Activated naive CD8-positive, alpha-beta T cell treated with anti-CD3 and anti-CD28 coated beads for 36 hours (primary cell): ENCODE measurements around the gene PASK. TPM values are rescaled to one million over a fixed set of nuclear protein-coding genes. Genes with fewer than 3 reads are reported as not detected.

Experiments
- DNase-seq: peaks from one replicate; pipeline ENCODE4 v3.0.0; 2021
- H3K27ac Mint-ChIP-seq: one replicate; pipeline ENCODE4 v1.8.0; 2022; ENCODE audit warnings: mild to moderate bottlenecking, moderate library complexity, mixed read lengths
- H3K27me3 Mint-ChIP-seq: one replicate; pipeline ENCODE4 v1.8.0; 2022; ENCODE audit warnings: mild to moderate bottlenecking, mixed read lengths
- H3K36me3 Mint-ChIP-seq: one replicate; pipeline ENCODE4 v1.8.0; 2021; ENCODE audit warnings: mild to moderate bottlenecking, mixed read lengths
- H3K4me1 Mint-ChIP-seq: one replicate; pipeline ENCODE4 v1.8.0; 2021; ENCODE audit warnings: mixed read lengths
- H3K4me3 Mint-ChIP-seq: one replicate; pipeline ENCODE4 v1.8.0; 2022; ENCODE audit warnings: mild to moderate bottlenecking, moderate library complexity, mixed read lengths
- H3K9me3 Mint-ChIP-seq: one replicate; pipeline ENCODE4 v1.8.0; 2022; ENCODE audit warnings: mixed read lengths
- total RNA-seq, 2 experiments: library from RNA; stranded (reverse); gene quantifications; one replicate each; pipeline ENCODE4 v1.2.3, GENCODE V29; 2021

Gene PASK
- total RNA-seq, 2 experiments from 2014 or later = 68.5 to 76.4 TPM

DNA sequence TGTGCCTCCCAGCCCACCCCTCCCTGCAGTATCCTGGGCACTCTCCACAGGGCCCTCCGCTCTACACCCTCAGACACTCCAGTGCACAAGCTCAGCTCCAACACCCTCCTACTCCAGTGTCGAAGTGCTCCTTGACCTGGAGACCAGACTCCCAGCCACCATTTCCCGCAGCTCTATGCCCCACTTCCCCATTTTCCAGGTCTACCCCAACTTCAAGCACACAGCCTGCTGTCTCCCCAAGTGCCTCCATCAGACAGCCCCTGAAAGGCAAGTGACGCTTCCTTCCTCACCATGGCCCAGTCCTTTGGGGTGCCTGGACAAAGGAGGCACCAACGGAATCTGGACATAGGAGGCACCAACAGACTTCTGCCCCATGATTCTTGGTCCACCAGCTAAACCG lies 7.2 kb downstream of the PASK start:
- no peaks in the 10 kb centered on the region for H3K9me3 Mint-ChIP-seq
- H3K27me3 Mint-ChIP-seq = no peaks in the 10 kb centered on the region
- H3K27ac Mint-ChIP-seq = no peak overlapping the region
- H3K36me3 Mint-ChIP-seq = peaks cover 12% of the 10 kb centered on the region
- H3K4me3 Mint-ChIP-seq = no peak overlapping the region
- DNase-seq = no peak
- H3K4me1 Mint-ChIP-seq = peaks cover 9% of the 10 kb centered on the region

DNA sequence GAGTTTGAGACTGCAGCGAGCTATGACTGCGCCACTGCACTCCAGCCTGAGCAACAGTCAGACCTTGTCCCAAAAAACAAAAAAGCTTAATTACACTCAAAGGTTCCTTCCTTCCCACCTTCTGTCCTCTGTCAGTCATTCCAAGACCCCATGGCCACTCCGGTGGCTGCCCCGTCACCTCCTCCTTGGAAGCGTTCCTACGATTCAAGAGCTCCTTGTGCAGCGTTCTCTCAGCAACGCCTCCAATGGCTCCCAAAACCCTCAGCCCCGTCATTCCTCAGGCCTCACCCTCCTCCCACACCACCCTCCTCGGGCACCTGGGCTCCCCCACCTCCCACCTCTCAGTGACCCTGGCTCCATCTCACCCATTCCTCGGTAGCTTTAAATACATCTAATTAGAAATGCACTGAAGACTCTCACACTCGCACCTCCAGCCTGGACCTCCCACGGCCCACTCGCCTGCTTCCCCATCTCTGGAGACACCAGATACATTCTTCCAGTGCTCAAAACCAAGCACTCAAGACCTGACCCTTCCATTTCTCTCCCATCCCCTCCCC lies 8.0 kb downstream of the PASK start:
- Mint-ChIP-seq H3K36me3 (peaks cover 12% of the 10 kb centered on the region), H3K27ac (no peak overlapping the region)

GRCh38 chr2:241140445-241140840 lies 8.8 kb downstream of the PASK start:
- H3K9me3 Mint-ChIP-seq = no peaks in the 10 kb centered on the region
- no peaks in the 10 kb centered on the region for H3K27me3 Mint-ChIP-seq
- no peak for DNase-seq
- H3K36me3 Mint-ChIP-seq = peaks cover 12% of the 10 kb centered on the region
- no peaks in the 10 kb centered on the region for H3K4me1 Mint-ChIP-seq
- H3K4me3 Mint-ChIP-seq = no peak overlapping the region
- H3K27ac Mint-ChIP-seq = no peak overlapping the region

More for the DNA sequence above, 8.0 kb downstream of the PASK start:
- Mint-ChIP-seq H3K9me3 (no peaks in the 10 kb centered on the region), H3K4me1 (peaks cover 2% of the 10 kb centered on the region), H3K27me3 (no peaks in the 10 kb centered on the region), H3K4me3 (no peak overlapping the region)
- DNase-seq = no peak

- Mint-ChIP-seq H3K4me1 (no peaks in the 10 kb centered on the region), H3K36me3 (peaks cover 12% of the 10 kb centered on the region), H3K27me3 (no peaks in the 10 kb centered on the region), H3K27ac (no peak overlapping the region), H3K9me3 (no peaks in the 10 kb centered on the region), H3K4me3 (no peak overlapping the region)
- no peak for DNase-seq
Observed at GRCh38 chr2:241139531-241140444, 9.5 kb downstream of the PASK start.

GRCh38 chr2:241138471-241138870 lies 10.8 kb downstream of the PASK start:
- H3K27me3 Mint-ChIP-seq = no peaks in the 10 kb centered on the region
- no peaks in the 10 kb centered on the region for H3K4me1 Mint-ChIP-seq
- DNase-seq = no peak
- no peak overlapping the region for H3K4me3 Mint-ChIP-seq
- H3K9me3 Mint-ChIP-seq = no peaks in the 10 kb centered on the region
- peaks cover 11% of the 10 kb centered on the region for H3K36me3 Mint-ChIP-seq
- H3K27ac Mint-ChIP-seq = no peak overlapping the region

DNA sequence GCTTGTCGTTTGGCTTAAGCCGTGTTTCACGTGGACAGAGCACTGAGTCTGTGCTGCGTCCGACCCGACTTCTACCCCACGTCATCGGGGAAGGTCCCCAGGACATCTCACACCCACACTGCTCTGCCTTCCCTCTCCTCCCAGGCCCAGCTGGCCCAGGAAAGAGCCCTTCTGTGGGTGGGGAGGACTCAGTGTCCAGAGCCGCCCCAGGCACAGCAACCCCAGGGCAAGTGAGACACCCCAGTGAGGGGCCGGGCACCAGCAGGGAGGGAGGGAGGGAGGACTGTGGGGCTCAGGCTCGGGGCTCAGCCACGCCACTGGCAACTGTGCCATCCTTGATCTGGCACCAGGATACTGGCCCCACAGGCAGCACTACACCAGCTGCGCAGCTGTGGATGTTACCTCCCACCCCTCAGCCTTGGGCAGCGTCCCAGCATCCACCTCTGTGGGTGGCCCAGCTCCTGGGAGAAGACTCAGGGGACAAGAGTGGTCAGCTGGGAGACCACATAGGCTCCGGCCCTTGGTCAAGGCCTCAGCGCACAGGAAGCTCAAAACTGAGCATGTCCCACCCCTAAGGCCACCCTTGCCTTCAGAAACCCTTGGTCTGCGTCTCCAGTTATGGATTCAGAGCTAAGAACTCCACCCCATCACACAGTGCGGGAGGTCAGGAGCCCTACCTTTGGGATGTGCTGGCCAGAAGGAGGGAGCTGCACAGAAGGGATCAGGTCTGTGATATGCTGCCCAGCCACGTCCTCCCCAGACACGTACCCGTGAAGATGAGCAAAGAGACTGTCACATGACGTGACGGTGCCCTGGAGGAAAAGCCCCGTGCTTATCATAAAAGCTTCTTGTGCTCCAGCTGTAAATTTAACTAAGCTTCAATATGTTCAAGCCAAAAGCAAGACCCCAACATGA lies 11.7 kb downstream of the PASK start:
- no peaks in the 10 kb centered on the region for H3K27me3 Mint-ChIP-seq
- H3K27ac Mint-ChIP-seq = no peak overlapping the region
- no peaks in the 10 kb centered on the region for H3K4me1 Mint-ChIP-seq
- no peak overlapping the region for H3K4me3 Mint-ChIP-seq
- no peaks in the 10 kb centered on the region for H3K9me3 Mint-ChIP-seq
- H3K36me3 Mint-ChIP-seq = peaks cover 16% of the 10 kb centered on the region
- no peak for DNase-seq

- H3K4me1 Mint-ChIP-seq = no peaks in the 10 kb centered on the region
- peaks cover 13% of the 10 kb centered on the region for H3K36me3 Mint-ChIP-seq
- H3K9me3 Mint-ChIP-seq = no peaks in the 10 kb centered on the region
- H3K4me3 Mint-ChIP-seq = no peak overlapping the region
- no peaks in the 10 kb centered on the region for H3K27me3 Mint-ChIP-seq
- no peak for DNase-seq
- no peak overlapping the region for H3K27ac Mint-ChIP-seq
Observed at GRCh38 chr2:241136661-241137260, 12.5 kb downstream of the PASK start.

DNA sequence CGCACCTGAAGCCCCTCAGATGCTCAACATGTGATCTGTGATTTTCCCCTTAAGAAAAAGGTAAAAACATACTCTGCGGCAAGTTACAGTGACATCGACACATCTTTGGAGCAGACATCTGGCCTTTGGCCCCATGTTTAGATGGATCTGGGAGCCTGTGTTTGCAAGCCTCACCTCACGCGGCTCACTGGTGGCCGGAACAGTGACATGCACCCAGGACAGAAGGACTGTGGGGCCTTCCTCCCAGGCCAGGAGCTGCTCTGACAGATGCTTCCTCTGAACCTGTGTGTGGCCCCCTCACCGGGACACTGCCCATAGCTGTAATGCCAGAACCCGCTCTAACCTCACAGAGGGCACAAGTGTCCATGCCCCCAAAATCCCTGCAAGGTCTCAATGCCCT lies 13.1 kb downstream of the PASK start:
- no peaks in the 10 kb centered on the region for H3K9me3 Mint-ChIP-seq
- no peak for DNase-seq
- H3K27ac Mint-ChIP-seq = no peak overlapping the region
- no peak overlapping the region for H3K4me3 Mint-ChIP-seq
- H3K36me3 Mint-ChIP-seq = peaks cover 11% of the 10 kb centered on the region
- no peaks in the 10 kb centered on the region for H3K27me3 Mint-ChIP-seq
- H3K4me1 Mint-ChIP-seq = no peaks in the 10 kb centered on the region

- DNase-seq = no peak
- Mint-ChIP-seq H3K27me3 (no peaks in the 10 kb centered on the region), H3K9me3 (no peaks in the 10 kb centered on the region), H3K27ac (no peak overlapping the region), H3K4me1 (no peaks in the 10 kb centered on the region), H3K4me3 (no peak overlapping the region), H3K36me3 (peaks cover 12% of the 10 kb centered on the region)
Observed at GRCh38 chr2:241135737-241136136, 13.5 kb downstream of the PASK start.

DNA sequence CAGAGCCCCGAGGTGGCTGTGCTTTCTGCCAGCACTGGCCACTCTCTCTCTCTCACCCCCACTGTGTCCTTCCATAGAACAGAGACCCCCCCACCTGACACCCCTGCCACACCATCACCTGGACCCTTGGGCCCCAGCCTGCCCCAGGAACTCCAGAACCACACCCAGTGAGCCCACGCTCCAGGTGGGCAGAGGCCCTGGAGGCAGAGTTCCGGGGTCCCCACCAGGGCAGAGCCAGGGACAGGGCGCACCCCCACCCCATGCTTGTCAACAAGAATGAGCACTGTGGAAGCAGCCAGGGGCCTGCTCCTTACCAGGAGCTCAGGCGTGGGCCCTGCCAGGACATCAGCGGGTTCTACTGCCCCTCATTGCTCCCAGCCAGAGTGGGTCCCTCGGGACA lies 14.6 kb downstream of the PASK start:
- peaks cover 13% of the 10 kb centered on the region for H3K36me3 Mint-ChIP-seq
- H3K27me3 Mint-ChIP-seq = no peaks in the 10 kb centered on the region
- H3K4me3 Mint-ChIP-seq = no peak overlapping the region
- H3K27ac Mint-ChIP-seq = no peak overlapping the region
- H3K4me1 Mint-ChIP-seq = no peaks in the 10 kb centered on the region
- no peaks in the 10 kb centered on the region for H3K9me3 Mint-ChIP-seq
- DNase-seq = no peak

DNA sequence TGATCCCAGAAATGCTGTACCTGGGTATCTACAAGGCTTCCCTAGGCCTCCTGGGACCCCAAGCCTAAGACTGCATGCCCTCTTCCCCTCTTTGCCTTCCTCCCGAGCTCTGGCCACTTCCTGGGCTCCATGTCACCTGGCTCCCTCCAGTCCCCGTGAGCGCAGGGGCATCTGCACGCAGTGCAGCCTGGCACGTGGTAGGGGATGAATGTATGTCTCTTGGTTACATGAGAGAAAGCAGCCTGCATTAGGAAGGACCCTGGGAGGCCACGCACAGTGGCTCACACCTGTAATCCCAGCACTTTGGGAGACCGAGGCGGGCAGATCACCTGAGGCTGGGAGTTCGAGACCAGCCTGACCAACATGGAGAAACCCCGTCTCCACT lies 15.8 kb downstream of the PASK start:
- H3K36me3 Mint-ChIP-seq = peaks cover 23% of the 10 kb centered on the region
- no peaks in the 10 kb centered on the region for H3K9me3 Mint-ChIP-seq
- DNase-seq = no peak
- H3K4me3 Mint-ChIP-seq = no peak overlapping the region
- H3K27me3 Mint-ChIP-seq = no peaks in the 10 kb centered on the region
- peaks cover 3% of the 10 kb centered on the region for H3K4me1 Mint-ChIP-seq
- H3K27ac Mint-ChIP-seq = no peak overlapping the region

GRCh38 chr2:241132538-241133435 lies 16.5 kb downstream of the PASK start:
- no peak for DNase-seq
- Mint-ChIP-seq H3K27ac (no peak overlapping the region), H3K4me3 (no peak overlapping the region), H3K27me3 (no peaks in the 10 kb centered on the region), H3K36me3 (peaks cover 29% of the 10 kb centered on the region), H3K4me1 (peaks cover 9% of the 10 kb centered on the region), H3K9me3 (no peaks in the 10 kb centered on the region)

- H3K4me1 Mint-ChIP-seq = peaks cover 17% of the 10 kb centered on the region
- H3K4me3 Mint-ChIP-seq = no peak overlapping the region
- no peaks in the 10 kb centered on the region for H3K27me3 Mint-ChIP-seq
- no peak for DNase-seq
- no peak overlapping the region for H3K27ac Mint-ChIP-seq
- H3K9me3 Mint-ChIP-seq = no peaks in the 10 kb centered on the region
- peaks cover 31% of the 10 kb centered on the region for H3K36me3 Mint-ChIP-seq
Observed at GRCh38 chr2:241131531-241131930, 17.7 kb downstream of the PASK start.

- H3K36me3 Mint-ChIP-seq = peaks cover 35% of the 10 kb centered on the region
Observed at GRCh38 chr2:241130316-241130715, 19.0 kb downstream of the PASK start.

More at GRCh38 chr2:241130316-241130715, 19.0 kb downstream of the PASK start:
- Mint-ChIP-seq H3K4me3 (no peak overlapping the region), H3K4me1 (peaks cover 21% of the 10 kb centered on the region), H3K27me3 (no peaks in the 10 kb centered on the region), H3K27ac (no peak overlapping the region), H3K9me3 (no peaks in the 10 kb centered on the region)
- DNase-seq = no peak
